GM19025 (cell line): ENCODE data around the gene NXN.
"Not testable (repeated sequence)": the region's sequence is repeated elsewhere in the genome, so short reads cannot be mapped to it uniquely, and the experiment has no call there.

ENCODE experiments used
- ATAC-seq: cut with Tn5 transposase; IDR thresholded peaks from one replicate; pipeline ENCODE4 v1.9.1; 2021; ENCODE audit warnings: mild to moderate bottlenecking, low read depth, moderate library complexity; ENCODE audit not compliant: unreplicated experiment

Gene NXN

GRCh38 chr17:897970-898619 is 81.5 kb downstream of the NXN start:
- ATAC-seq, result no peak

GRCh38 chr17:896953-897661 is 82.5 kb downstream of the NXN start:
- no peak for ATAC-seq

- ATAC-seq, result no peak
Observed at GRCh38 chr17:896454-896853, 83.1 kb downstream of the NXN start.

GRCh38 chr17:892958-893357 is 86.6 kb downstream of the NXN start:
- ATAC-seq, result no peak

GRCh38 chr17:888998-889441 is 90.6 kb downstream of the NXN start:
- no peak for ATAC-seq

GRCh38 chr17:887551-888209 is 91.9 kb downstream of the NXN start:
- no peak for ATAC-seq

GRCh38 chr17:885971-886571 is 93.5 kb downstream of the NXN start:
- no peak for ATAC-seq

- no peak for ATAC-seq
Observed at GRCh38 chr17:883586-883962, 96.0 kb downstream of the NXN start.

- ATAC-seq, result no peak
Observed at GRCh38 chr17:882827-883585, 96.6 kb downstream of the NXN start.

GRCh38 chr17:881778-882177 is 97.8 kb downstream of the NXN start:
- no peak for ATAC-seq

GRCh38 chr17:880443-881269 is 98.9 kb downstream of the NXN start:
- no peak for ATAC-seq

- ATAC-seq, result no peak
Observed at GRCh38 chr17:879546-880442, 99.8 kb downstream of the NXN start.

GRCh38 chr17:877630-878029 is 101.9 kb downstream of the NXN start:
- no peak for ATAC-seq

GRCh38 chr17:876272-876671 is 103.3 kb downstream of the NXN start:
- no peak for ATAC-seq

GRCh38 chr17:874590-874989 is 105.0 kb downstream of the NXN start:
- ATAC-seq, result not testable (repeated sequence)

- no peak for ATAC-seq
Observed at GRCh38 chr17:872855-873254, 106.7 kb downstream of the NXN start.

GRCh38 chr17:871751-872519 is 107.6 kb downstream of the NXN start:
- ATAC-seq, result no peak
